ENCODE data around the gene FKBP1A. TPM values are rescaled to one million over a fixed set of nuclear protein-coding genes. Genes with fewer than 3 reads are reported as not detected.
"Not testable (repeated sequence)": the region's sequence is repeated elsewhere in the genome, so short reads cannot be mapped to it uniquely, and the experiment has no call there.

FKBP1A gene
- total RNA-seq, 3 donors from 2014 or later, result 115 to 191 (median 128) TPM

- Histone ChIP-seq H3K9me3 (peaks cover 0 to 24% of the 10 kb centered on the region in 2 donors), H3K4me3 (no peak overlapping the region), H3K27me3 (no peaks in the 10 kb centered on the region), H3K4me1 (no peaks in the 10 kb centered on the region), H3K36me3 (no peaks in the 10 kb centered on the region), H3K27ac (no peak overlapping the region)
- no peak for DNase-seq (ENCODE audit: low spot score in 2 of 2)
- TF ChIP-seq CTCF (IDR thresholded peaks at IDR 0.05), result no peak
- TF ChIP-seq POLR2A (IDR thresholded peaks at IDR 0.05), result no peak
- TF ChIP-seq POLR2AphosphoS5 (IDR thresholded peaks at IDR 0.05), result no peak
- intact Hi-C loops (cut with DNase I; ENCODE audit: low total_unique reads), result no loop called here
Measured at GRCh38 chr20:1346315-1346969, 46.4 kb downstream of the FKBP1A start.

GRCh38 chr20:1345756-1346093 is 47.1 kb downstream of the FKBP1A start:
- no peak for DNase-seq (ENCODE audit: low spot score in 2 of 2)
- Histone ChIP-seq H3K27ac (no peak overlapping the region), H3K27me3 (no peaks in the 10 kb centered on the region), H3K36me3 (no peaks in the 10 kb centered on the region), H3K4me3 (no peak overlapping the region), H3K9me3 (peaks cover 0 to 24% of the 10 kb centered on the region in 2 donors), H3K4me1 (no peaks in the 10 kb centered on the region)
- TF ChIP-seq POLR2AphosphoS5 (IDR thresholded peaks at IDR 0.05) (no peak), POLR2A (IDR thresholded peaks at IDR 0.05) (no peak), CTCF (IDR thresholded peaks at IDR 0.05) (no peak)
- intact Hi-C loops (cut with DNase I; ENCODE audit: low total_unique reads), result no loop called here

- no peak overlapping the region for H3K27ac ChIP-seq
- H3K36me3 ChIP-seq, result no peaks in the 10 kb centered on the region
- H3K9me3 ChIP-seq, result peaks cover 0 to 24% of the 10 kb centered on the region in 2 donors
- H3K4me3 ChIP-seq, result no peak overlapping the region
- no peaks in the 10 kb centered on the region for H3K27me3 ChIP-seq
- no peaks in the 10 kb centered on the region for H3K4me1 ChIP-seq
- intact Hi-C loops (cut with DNase I; ENCODE audit: low total_unique reads), result no loop called here
- DNase-seq (ENCODE audit: low spot score in 2 of 2), result no peak
- no peak for TF ChIP-seq POLR2A (IDR thresholded peaks at IDR 0.05)
- TF ChIP-seq CTCF (IDR thresholded peaks at IDR 0.05), result no peak
- no peak for TF ChIP-seq POLR2AphosphoS5 (IDR thresholded peaks at IDR 0.05)
Measured at GRCh38 chr20:1345030-1345755, 47.7 kb downstream of the FKBP1A start.

GRCh38 chr20:1343446-1344124 is 49.3 kb downstream of the FKBP1A start:
- H3K4me1 ChIP-seq; H3K4me3 ChIP-seq; intact Hi-C loops (cut with DNase I; ENCODE audit: low total_unique reads); H3K27ac ChIP-seq; H3K27me3 ChIP-seq; H3K36me3 ChIP-seq: not testable (repeated sequence)
- H3K9me3 ChIP-seq, result peaks cover 0 to 17% of the 10 kb centered on the region in 2 donors
- peak in 1 of 2 donors; percentile 6 for DNase-seq (ENCODE audit: low spot score in 2 of 2)

GRCh38 chr20:1341561-1342265 is 51.1 kb downstream of the FKBP1A start:
- no peaks in the 10 kb centered on the region for H3K36me3 ChIP-seq
- TF ChIP-seq POLR2AphosphoS5 (IDR thresholded peaks at IDR 0.05) (no peak), POLR2A (IDR thresholded peaks at IDR 0.05) (no peak), CTCF (IDR thresholded peaks at IDR 0.05) (no peak)
- no peak overlapping the region for H3K4me3 ChIP-seq
- H3K27ac ChIP-seq, result no peak overlapping the region
- intact Hi-C loops (cut with DNase I; ENCODE audit: low total_unique reads), result no loop called here
- no peaks in the 10 kb centered on the region for H3K27me3 ChIP-seq
- no peaks in the 10 kb centered on the region for H3K4me1 ChIP-seq
- DNase-seq (ENCODE audit: low spot score in 2 of 2), result no peak
- peaks cover 0 to under 1% of the 10 kb centered on the region in 2 donors for H3K9me3 ChIP-seq
